ENCODE results near the gene SLC35F3. TPM values are rescaled to one million over a fixed set of nuclear protein-coding genes. Genes with fewer than 3 reads are reported as not detected.

The SLC35F3 gene
- total RNA-seq, 5 donors from 2014 or later (not counting 1 experiment from before 2014, with no cell fraction given), result 0.19 to 4.6 (median 1.3) TPM; not detected in 1

- no peaks in the 10 kb centered on the region for H3K9me3 ChIP-seq
- no peaks in the 10 kb centered on the region for H3K36me3 ChIP-seq (ENCODE audit: control insufficient read depth in 2 of 2, extremely low read depth in 1 of 2, insufficient read depth in 1 of 2, low read length in 1 of 2)
- no peak for ATAC-seq (replicated peaks in 1 of 4)
- Mint-ChIP-seq H3K9me3 (peaks cover 8 to 11% (median 9%) of the 10 kb centered on the region in 3 donors), H3K4me1 (peaks cover 5 to 8% (median 7%) of the 10 kb centered on the region in 3 donors), H3K4me3 (no peak overlapping the region), H3K27ac (no peak overlapping the region), H3K36me3 (peaks cover 12% of the 10 kb centered on the region), H3K27me3 (peaks cover 0 to 9% of the 10 kb centered on the region in 2 donors)
- CTCF ChIA-PET, result no interaction called here
- no peak overlapping the region for H3K27ac ChIP-seq (ENCODE audit: low read length)
- peaks cover 0 to 4% of the 10 kb centered on the region in 2 experiments for H3K4me1 ChIP-seq (ENCODE audit: control insufficient read depth in 1 of 2, extremely low read depth in 1 of 2, insufficient read depth in 2 of 2, low read length in 2 of 2)
- WGBS (ENCODE audit: insufficient coverage), result 100% methylated on average over 1 of the region's 3 CpGs
- peaks cover 0 to 7% of the 10 kb centered on the region in 2 experiments for H3K27me3 ChIP-seq (replicated peaks in 1 of 2; ENCODE audit: control insufficient read depth in 2 of 2, extremely low read depth in 1 of 2, insufficient read depth in 2 of 2, low read length in 1 of 2)
- no peak for DNase-seq
- POLR2A ChIA-PET, result no interaction called here
- H3K4me3 ChIP-seq (ENCODE audit: control insufficient read depth in 1 of 2, extremely low read depth in 1 of 2, low read length in 1 of 2), result no peak overlapping the region
Observed at GRCh38 chr1:234258071-234258470, 353.6 kb downstream of the SLC35F3 start.

- Mint-ChIP-seq H3K4me1 (peaks cover 5 to 8% (median 7%) of the 10 kb centered on the region in 3 donors), H3K9me3 (peaks cover 8 to 11% (median 9%) of the 10 kb centered on the region in 3 donors), H3K27me3 (peaks cover 0 to 9% of the 10 kb centered on the region in 2 donors), H3K36me3 (peaks cover 12% of the 10 kb centered on the region), H3K27ac (no peak overlapping the region), H3K4me3 (no peak overlapping the region)
- Histone ChIP-seq H3K4me3 (ENCODE audit: control insufficient read depth in 1 of 2, extremely low read depth in 1 of 2, low read length in 1 of 2) (no peak overlapping the region), H3K4me1 (ENCODE audit: control insufficient read depth in 1 of 2, extremely low read depth in 1 of 2, insufficient read depth in 2 of 2, low read length in 2 of 2) (peaks cover 0 to 4% of the 10 kb centered on the region in 2 experiments), H3K27me3 (replicated peaks in 1 of 2; ENCODE audit: control insufficient read depth in 2 of 2, extremely low read depth in 1 of 2, insufficient read depth in 2 of 2, low read length in 1 of 2) (peaks cover 0 to 7% of the 10 kb centered on the region in 2 experiments), H3K27ac (ENCODE audit: low read length) (no peak overlapping the region), H3K36me3 (ENCODE audit: control insufficient read depth in 2 of 2, extremely low read depth in 1 of 2, insufficient read depth in 1 of 2, low read length in 1 of 2) (no peaks in the 10 kb centered on the region), H3K9me3 (no peaks in the 10 kb centered on the region)
- 0% methylated on average over 3 of the region's 7 CpGs for WGBS (ENCODE audit: insufficient coverage)
- CTCF ChIA-PET, result no interaction called here
- POLR2A ChIA-PET, result no interaction called here
- ATAC-seq (replicated peaks in 1 of 4), result peak in 2 of 4 experiments; percentile 31 to 66
- peak in 1 of 35 experiments; percentile 2 for DNase-seq
Observed at GRCh38 chr1:234260578-234260977, 356.1 kb downstream of the SLC35F3 start.

- no peaks in the 10 kb centered on the region for H3K9me3 ChIP-seq
- DNase-seq (no peak), ATAC-seq (replicated peaks in 1 of 4) (no peak)
- H3K27ac ChIP-seq (ENCODE audit: low read length), result no peak overlapping the region
- H3K36me3 ChIP-seq (ENCODE audit: control insufficient read depth in 2 of 2, extremely low read depth in 1 of 2, insufficient read depth in 1 of 2, low read length in 1 of 2), result no peaks in the 10 kb centered on the region
- Mint-ChIP-seq H3K36me3 (peaks cover 12% of the 10 kb centered on the region), H3K27ac (no peak overlapping the region), H3K27me3 (peaks cover 0 to 9% of the 10 kb centered on the region in 2 donors), H3K4me1 (peaks cover 5 to 8% (median 7%) of the 10 kb centered on the region in 3 donors), H3K4me3 (no peak overlapping the region), H3K9me3 (peaks cover 8 to 11% (median 9%) of the 10 kb centered on the region in 3 donors)
- POLR2A ChIA-PET, result no interaction called here
- WGBS (ENCODE audit: insufficient coverage), result no CpG with 5 or more reads among the region's 5 CpGs
- H3K27me3 ChIP-seq (replicated peaks in 1 of 2; ENCODE audit: control insufficient read depth in 2 of 2, extremely low read depth in 1 of 2, insufficient read depth in 2 of 2, low read length in 1 of 2), result peaks cover 0 to 7% of the 10 kb centered on the region in 2 experiments
- CTCF ChIA-PET, result no interaction called here
- H3K4me1 ChIP-seq (ENCODE audit: control insufficient read depth in 1 of 2, extremely low read depth in 1 of 2, insufficient read depth in 2 of 2, low read length in 2 of 2), result peaks cover 0 to 4% of the 10 kb centered on the region in 2 experiments
- no peak overlapping the region for H3K4me3 ChIP-seq (ENCODE audit: control insufficient read depth in 1 of 2, extremely low read depth in 1 of 2, low read length in 1 of 2)
Observed at GRCh38 chr1:234261545-234261944, 357.1 kb downstream of the SLC35F3 start.

- Histone ChIP-seq H3K27me3 (replicated peaks in 1 of 2; ENCODE audit: control insufficient read depth in 2 of 2, extremely low read depth in 1 of 2, insufficient read depth in 2 of 2, low read length in 1 of 2) (peaks cover 0 to 7% of the 10 kb centered on the region in 2 experiments), H3K27ac (ENCODE audit: low read length) (no peak overlapping the region), H3K4me3 (ENCODE audit: control insufficient read depth in 1 of 2, extremely low read depth in 1 of 2, low read length in 1 of 2) (no peak overlapping the region), H3K4me1 (ENCODE audit: control insufficient read depth in 1 of 2, extremely low read depth in 1 of 2, insufficient read depth in 2 of 2, low read length in 2 of 2) (peaks cover 0 to 4% of the 10 kb centered on the region in 2 experiments), H3K9me3 (no peaks in the 10 kb centered on the region), H3K36me3 (ENCODE audit: control insufficient read depth in 2 of 2, extremely low read depth in 1 of 2, insufficient read depth in 1 of 2, low read length in 1 of 2) (no peaks in the 10 kb centered on the region)
- H3K27ac Mint-ChIP-seq, result no peak overlapping the region
- CTCF ChIA-PET, result no interaction called here
- POLR2A ChIA-PET, result no interaction called here
- WGBS (ENCODE audit: insufficient coverage), result 67% methylated on average over 2 of the region's 6 CpGs
- peaks cover 6 to 10% (median 9%) of the 10 kb centered on the region in 3 donors for H3K9me3 Mint-ChIP-seq
- H3K36me3 Mint-ChIP-seq, result peaks cover 11% of the 10 kb centered on the region
- no peak overlapping the region for H3K4me3 Mint-ChIP-seq
- DNase-seq (no peak), ATAC-seq (replicated peaks in 1 of 4) (no peak)
- peaks cover 0 to 6% of the 10 kb centered on the region in 2 donors for H3K27me3 Mint-ChIP-seq
- peaks cover 5 to 8% (median 7%) of the 10 kb centered on the region in 3 donors for H3K4me1 Mint-ChIP-seq
Observed at GRCh38 chr1:234262007-234262753, 357.7 kb downstream of the SLC35F3 start.

GRCh38 chr1:234262754-234263105 lies 358.3 kb downstream of the SLC35F3 start:
- ATAC-seq (replicated peaks in 1 of 4) (no peak), DNase-seq (no peak)
- H3K4me3 Mint-ChIP-seq, result no peak overlapping the region
- Histone ChIP-seq H3K4me1 (ENCODE audit: control insufficient read depth in 1 of 2, extremely low read depth in 1 of 2, insufficient read depth in 2 of 2, low read length in 2 of 2) (peaks cover 0 to 4% of the 10 kb centered on the region in 2 experiments), H3K36me3 (ENCODE audit: control insufficient read depth in 2 of 2, extremely low read depth in 1 of 2, insufficient read depth in 1 of 2, low read length in 1 of 2) (no peaks in the 10 kb centered on the region), H3K27ac (ENCODE audit: low read length) (no peak overlapping the region), H3K4me3 (ENCODE audit: control insufficient read depth in 1 of 2, extremely low read depth in 1 of 2, low read length in 1 of 2) (no peak overlapping the region), H3K27me3 (replicated peaks in 1 of 2; ENCODE audit: control insufficient read depth in 2 of 2, extremely low read depth in 1 of 2, insufficient read depth in 2 of 2, low read length in 1 of 2) (peaks cover 0 to 7% of the 10 kb centered on the region in 2 experiments), H3K9me3 (no peaks in the 10 kb centered on the region)
- no peak overlapping the region for H3K27ac Mint-ChIP-seq
- peaks cover 0 to 6% of the 10 kb centered on the region in 2 donors for H3K27me3 Mint-ChIP-seq
- POLR2A ChIA-PET, result no interaction called here
- H3K9me3 Mint-ChIP-seq, result peaks cover 5 to 6% (median 5%) of the 10 kb centered on the region in 3 donors
- WGBS (ENCODE audit: insufficient coverage), result 56% methylated on average over 1 of the region's 2 CpGs
- H3K4me1 Mint-ChIP-seq, result peaks cover 5 to 8% (median 7%) of the 10 kb centered on the region in 3 donors
- H3K36me3 Mint-ChIP-seq, result peaks cover 5% of the 10 kb centered on the region
- CTCF ChIA-PET, result no interaction called here

- H3K4me3 ChIP-seq (ENCODE audit: control insufficient read depth in 1 of 2, extremely low read depth in 1 of 2, low read length in 1 of 2), result no peak overlapping the region
- ATAC-seq (replicated peaks in 1 of 4), result no peak
- CTCF ChIA-PET, result no interaction called here
Observed at GRCh38 chr1:234264832-234265231, 360.4 kb downstream of the SLC35F3 start.

More at GRCh38 chr1:234264832-234265231, 360.4 kb downstream of the SLC35F3 start:
- Mint-ChIP-seq H3K4me3 (no peak overlapping the region), H3K9me3 (no peaks in the 10 kb centered on the region), H3K27me3 (no peaks in the 10 kb centered on the region), H3K36me3 (no peaks in the 10 kb centered on the region), H3K27ac (no peak overlapping the region), H3K4me1 (peaks cover 5 to 8% (median 7%) of the 10 kb centered on the region in 3 donors)
- Histone ChIP-seq H3K27ac (ENCODE audit: low read length) (no peak overlapping the region), H3K36me3 (ENCODE audit: control insufficient read depth in 2 of 2, extremely low read depth in 1 of 2, insufficient read depth in 1 of 2, low read length in 1 of 2) (no peaks in the 10 kb centered on the region), H3K27me3 (replicated peaks in 1 of 2; ENCODE audit: control insufficient read depth in 2 of 2, extremely low read depth in 1 of 2, insufficient read depth in 2 of 2, low read length in 1 of 2) (peaks cover 0 to 4% of the 10 kb centered on the region in 2 experiments), H3K9me3 (no peaks in the 10 kb centered on the region), H3K4me1 (ENCODE audit: control insufficient read depth in 1 of 2, extremely low read depth in 1 of 2, insufficient read depth in 2 of 2, low read length in 2 of 2) (peaks cover 0 to 4% of the 10 kb centered on the region in 2 experiments)
- 84% methylated on average over 5 of the region's 5 CpGs for WGBS (ENCODE audit: insufficient coverage)
- POLR2A ChIA-PET, result no interaction called here
- no peak for DNase-seq
